Measurements from ENCODE around the gene PJA2.

GRCh38 chr5:109408991-109409843, 557 bp downstream of the PJA2 start:
- TF ChIP-seq, protein P1, sequence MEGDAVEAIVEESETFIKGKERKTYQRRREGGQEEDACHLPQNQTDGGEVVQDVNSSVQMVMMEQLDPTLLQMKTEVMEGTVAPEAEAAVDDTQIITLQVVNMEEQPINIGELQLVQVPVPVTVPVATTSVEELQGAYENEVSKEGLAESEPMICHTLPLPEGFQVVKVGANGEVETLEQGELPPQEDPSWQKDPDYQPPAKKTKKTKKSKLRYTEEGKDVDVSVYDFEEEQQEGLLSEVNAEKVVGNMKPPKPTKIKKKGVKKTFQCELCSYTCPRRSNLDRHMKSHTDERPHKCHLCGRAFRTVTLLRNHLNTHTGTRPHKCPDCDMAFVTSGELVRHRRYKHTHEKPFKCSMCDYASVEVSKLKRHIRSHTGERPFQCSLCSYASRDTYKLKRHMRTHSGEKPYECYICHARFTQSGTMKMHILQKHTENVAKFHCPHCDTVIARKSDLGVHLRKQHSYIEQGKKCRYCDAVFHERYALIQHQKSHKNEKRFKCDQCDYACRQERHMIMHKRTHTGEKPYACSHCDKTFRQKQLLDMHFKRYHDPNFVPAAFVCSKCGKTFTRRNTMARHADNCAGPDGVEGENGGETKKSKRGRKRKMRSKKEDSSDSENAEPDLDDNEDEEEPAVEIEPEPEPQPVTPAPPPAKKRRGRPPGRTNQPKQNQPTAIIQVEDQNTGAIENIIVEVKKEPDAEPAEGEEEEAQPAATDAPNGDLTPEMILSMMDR (conservative IDR thresholded peaks at IDR 0.05 in 1 of 2, IDR thresholded peaks at IDR 0.05 in 1 of 2; ENCODE audit: low read depth in 1 of 2, low read length in 2 of 2): no peak
- no peak for TF ChIP-seq EZH2 (IDR thresholded peaks at IDR 0.05; ENCODE audit: low read length, missing control alignments)

Measured in fibroblast of lung (primary cell).